Measurements from ENCODE around the gene HDAC4. TPM values are rescaled to one million over a fixed set of nuclear protein-coding genes. Genes with fewer than 3 reads are reported as not detected.

The HDAC4 gene
- total RNA-seq, 1 experiment from 2014 or later: 44.4 TPM

DNA sequence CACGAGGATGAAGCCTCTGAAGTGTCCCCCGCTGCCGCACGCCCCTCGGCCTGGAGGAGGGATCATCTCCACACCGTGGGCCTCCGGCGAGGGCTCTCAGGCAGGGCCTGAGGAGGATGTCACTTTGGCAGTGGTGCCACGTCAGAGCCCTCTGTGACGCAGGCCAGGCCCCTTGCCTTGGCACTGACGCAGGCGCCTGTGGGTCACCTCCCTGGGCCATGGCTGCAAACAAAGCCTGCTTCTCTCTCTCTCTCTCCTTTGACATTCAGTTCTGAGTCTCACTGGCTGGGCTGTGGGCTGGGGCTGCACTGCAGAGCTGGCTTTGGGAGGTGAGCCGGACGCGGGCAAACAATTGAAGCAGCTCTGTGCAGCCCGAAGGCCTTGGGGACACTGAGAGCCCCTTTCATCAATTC, 279.2 kb downstream of the HDAC4 start (continued):
- TF ChIP-seq, protein P1, sequence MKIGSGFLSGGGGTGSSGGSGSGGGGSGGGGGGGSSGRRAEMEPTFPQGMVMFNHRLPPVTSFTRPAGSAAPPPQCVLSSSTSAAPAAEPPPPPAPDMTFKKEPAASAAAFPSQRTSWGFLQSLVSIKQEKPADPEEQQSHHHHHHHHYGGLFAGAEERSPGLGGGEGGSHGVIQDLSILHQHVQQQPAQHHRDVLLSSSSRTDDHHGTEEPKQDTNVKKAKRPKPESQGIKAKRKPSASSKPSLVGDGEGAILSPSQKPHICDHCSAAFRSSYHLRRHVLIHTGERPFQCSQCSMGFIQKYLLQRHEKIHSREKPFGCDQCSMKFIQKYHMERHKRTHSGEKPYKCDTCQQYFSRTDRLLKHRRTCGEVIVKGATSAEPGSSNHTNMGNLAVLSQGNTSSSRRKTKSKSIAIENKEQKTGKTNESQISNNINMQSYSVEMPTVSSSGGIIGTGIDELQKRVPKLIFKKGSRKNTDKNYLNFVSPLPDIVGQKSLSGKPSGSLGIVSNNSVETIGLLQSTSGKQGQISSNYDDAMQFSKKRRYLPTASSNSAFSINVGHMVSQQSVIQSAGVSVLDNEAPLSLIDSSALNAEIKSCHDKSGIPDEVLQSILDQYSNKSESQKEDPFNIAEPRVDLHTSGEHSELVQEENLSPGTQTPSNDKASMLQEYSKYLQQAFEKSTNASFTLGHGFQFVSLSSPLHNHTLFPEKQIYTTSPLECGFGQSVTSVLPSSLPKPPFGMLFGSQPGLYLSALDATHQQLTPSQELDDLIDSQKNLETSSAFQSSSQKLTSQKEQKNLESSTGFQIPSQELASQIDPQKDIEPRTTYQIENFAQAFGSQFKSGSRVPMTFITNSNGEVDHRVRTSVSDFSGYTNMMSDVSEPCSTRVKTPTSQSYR (CRISPR knock-in tag; IDR thresholded peaks at IDR 0.05): no peak
- TF ChIP-seq TEAD4 (CRISPR knock-in tag; IDR thresholded peaks at IDR 0.05) (no peak), GABPB1 (CRISPR knock-in tag; IDR thresholded peaks at IDR 0.05) (no peak), CREB1 (CRISPR knock-in tag; IDR thresholded peaks at IDR 0.05) (no peak), NFYB (CRISPR knock-in tag; conservative IDR thresholded peaks at IDR 0.05; ENCODE audit: low read depth) (no peak), KAT7 (CRISPR knock-in tag; IDR thresholded peaks at IDR 0.05; ENCODE audit: borderline replicate concordance) (no peak)
- TF ChIP-seq, protein P2, sequence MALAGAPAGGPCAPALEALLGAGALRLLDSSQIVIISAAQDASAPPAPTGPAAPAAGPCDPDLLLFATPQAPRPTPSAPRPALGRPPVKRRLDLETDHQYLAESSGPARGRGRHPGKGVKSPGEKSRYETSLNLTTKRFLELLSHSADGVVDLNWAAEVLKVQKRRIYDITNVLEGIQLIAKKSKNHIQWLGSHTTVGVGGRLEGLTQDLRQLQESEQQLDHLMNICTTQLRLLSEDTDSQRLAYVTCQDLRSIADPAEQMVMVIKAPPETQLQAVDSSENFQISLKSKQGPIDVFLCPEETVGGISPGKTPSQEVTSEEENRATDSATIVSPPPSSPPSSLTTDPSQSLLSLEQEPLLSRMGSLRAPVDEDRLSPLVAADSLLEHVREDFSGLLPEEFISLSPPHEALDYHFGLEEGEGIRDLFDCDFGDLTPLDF (CRISPR knock-in tag; IDR thresholded peaks at IDR 0.05): no peak
- TF ChIP-seq, protein P3, sequence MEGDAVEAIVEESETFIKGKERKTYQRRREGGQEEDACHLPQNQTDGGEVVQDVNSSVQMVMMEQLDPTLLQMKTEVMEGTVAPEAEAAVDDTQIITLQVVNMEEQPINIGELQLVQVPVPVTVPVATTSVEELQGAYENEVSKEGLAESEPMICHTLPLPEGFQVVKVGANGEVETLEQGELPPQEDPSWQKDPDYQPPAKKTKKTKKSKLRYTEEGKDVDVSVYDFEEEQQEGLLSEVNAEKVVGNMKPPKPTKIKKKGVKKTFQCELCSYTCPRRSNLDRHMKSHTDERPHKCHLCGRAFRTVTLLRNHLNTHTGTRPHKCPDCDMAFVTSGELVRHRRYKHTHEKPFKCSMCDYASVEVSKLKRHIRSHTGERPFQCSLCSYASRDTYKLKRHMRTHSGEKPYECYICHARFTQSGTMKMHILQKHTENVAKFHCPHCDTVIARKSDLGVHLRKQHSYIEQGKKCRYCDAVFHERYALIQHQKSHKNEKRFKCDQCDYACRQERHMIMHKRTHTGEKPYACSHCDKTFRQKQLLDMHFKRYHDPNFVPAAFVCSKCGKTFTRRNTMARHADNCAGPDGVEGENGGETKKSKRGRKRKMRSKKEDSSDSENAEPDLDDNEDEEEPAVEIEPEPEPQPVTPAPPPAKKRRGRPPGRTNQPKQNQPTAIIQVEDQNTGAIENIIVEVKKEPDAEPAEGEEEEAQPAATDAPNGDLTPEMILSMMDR (IDR thresholded peaks at IDR 0.05): no peak
- TF ChIP-seq, protein P4, sequence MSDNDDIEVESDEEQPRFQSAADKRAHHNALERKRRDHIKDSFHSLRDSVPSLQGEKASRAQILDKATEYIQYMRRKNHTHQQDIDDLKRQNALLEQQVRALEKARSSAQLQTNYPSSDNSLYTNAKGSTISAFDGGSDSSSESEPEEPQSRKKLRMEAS (CRISPR knock-in tag; IDR thresholded peaks at IDR 0.05): no peak
- TF ChIP-seq, protein P5, sequence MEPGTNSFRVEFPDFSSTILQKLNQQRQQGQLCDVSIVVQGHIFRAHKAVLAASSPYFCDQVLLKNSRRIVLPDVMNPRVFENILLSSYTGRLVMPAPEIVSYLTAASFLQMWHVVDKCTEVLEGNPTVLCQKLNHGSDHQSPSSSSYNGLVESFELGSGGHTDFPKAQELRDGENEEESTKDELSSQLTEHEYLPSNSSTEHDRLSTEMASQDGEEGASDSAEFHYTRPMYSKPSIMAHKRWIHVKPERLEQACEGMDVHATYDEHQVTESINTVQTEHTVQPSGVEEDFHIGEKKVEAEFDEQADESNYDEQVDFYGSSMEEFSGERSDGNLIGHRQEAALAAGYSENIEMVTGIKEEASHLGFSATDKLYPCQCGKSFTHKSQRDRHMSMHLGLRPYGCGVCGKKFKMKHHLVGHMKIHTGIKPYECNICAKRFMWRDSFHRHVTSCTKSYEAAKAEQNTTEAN (CRISPR knock-in tag; IDR thresholded peaks at IDR 0.05): no peak
- TF ChIP-seq, protein P6, sequence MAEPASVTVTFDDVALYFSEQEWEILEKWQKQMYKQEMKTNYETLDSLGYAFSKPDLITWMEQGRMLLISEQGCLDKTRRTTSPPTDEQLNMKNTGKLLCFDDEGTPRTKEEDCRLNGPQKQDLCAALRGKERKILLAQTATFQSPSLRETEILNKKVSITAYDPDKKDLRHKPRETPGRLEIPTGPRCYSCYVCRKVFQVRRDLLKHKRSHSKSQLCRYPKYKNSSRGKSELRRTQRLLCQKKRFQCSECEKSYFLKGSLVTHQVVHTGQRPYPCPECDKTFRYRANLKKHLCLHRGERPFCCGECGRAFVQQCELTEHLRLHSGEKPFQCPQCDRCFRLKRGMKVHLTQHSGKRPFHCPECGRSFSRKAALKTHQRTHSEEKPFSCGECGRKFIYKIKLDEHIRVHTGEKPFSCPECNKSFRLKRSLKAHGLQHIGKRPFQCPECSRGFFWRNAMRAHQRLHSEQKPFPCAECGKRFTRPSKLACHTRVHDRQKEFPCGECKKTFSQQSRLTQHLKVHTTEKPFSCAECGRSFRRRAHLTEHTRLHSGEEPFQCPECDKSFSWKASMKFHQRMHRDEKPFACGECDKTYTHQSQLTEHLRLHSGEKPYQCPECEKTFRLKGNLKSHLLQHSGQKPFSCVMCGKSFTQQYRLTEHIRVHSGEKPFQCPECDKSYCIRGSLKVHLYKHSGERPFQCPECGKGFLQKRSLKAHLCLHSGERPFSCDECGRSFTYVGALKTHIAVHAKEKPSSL (CRISPR knock-in tag; conservative IDR thresholded peaks at IDR 0.05): no peak

DNA sequence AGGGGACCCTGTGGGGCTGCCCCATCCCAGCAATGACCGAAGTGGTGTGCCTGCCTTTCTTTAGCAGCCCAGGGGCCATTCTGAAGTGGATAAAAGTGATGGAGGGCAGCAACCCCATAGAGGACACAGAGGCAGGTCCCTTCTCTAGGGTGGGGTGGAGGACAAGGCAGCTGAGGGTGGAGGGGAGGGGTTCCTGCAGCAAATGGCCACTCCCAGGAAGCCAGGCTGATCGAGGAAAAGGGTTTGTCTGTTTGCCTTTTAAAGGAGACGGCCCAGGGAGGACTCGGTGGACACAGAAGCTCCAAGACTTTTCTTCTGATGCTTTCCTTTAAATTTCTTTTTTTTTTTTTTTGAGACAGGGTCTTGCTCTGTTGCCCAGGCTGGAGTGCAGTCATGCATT, 280.2 kb downstream of the HDAC4 start:
- ATAC-seq (no peak), DNase-seq (ENCODE audit: low spot score) (no peak)
- POLR2A ChIA-PET: no interaction called here
- no peak overlapping the region for H3K27ac Mint-ChIP-seq
- H3K36me3 Mint-ChIP-seq: peaks cover 16% of the 10 kb centered on the region
- no peaks in the 10 kb centered on the region for H3K27me3 Mint-ChIP-seq (ENCODE audit: low read depth)
- CTCF ChIA-PET: no interaction called here
- no peaks in the 10 kb centered on the region for H3K4me1 Mint-ChIP-seq
- no peak overlapping the region for H3K4me3 Mint-ChIP-seq
- peaks cover 8% of the 10 kb centered on the region for H3K9me3 Mint-ChIP-seq
- TF ChIP-seq MXD4 (CRISPR knock-in tag; IDR thresholded peaks at IDR 0.05; ENCODE audit: borderline replicate concordance) (no peak), NR1H2 (CRISPR knock-in tag; IDR thresholded peaks at IDR 0.05) (no peak), TEAD1 (CRISPR knock-in tag; IDR thresholded peaks at IDR 0.05) (no peak), SOX15 (CRISPR knock-in tag; IDR thresholded peaks at IDR 0.05) (no peak), RORB (CRISPR knock-in tag; IDR thresholded peaks at IDR 0.05) (no peak)
- TF ChIP-seq, protein P1 (CRISPR knock-in tag; IDR thresholded peaks at IDR 0.05): no peak
- TF ChIP-seq, protein P7, sequence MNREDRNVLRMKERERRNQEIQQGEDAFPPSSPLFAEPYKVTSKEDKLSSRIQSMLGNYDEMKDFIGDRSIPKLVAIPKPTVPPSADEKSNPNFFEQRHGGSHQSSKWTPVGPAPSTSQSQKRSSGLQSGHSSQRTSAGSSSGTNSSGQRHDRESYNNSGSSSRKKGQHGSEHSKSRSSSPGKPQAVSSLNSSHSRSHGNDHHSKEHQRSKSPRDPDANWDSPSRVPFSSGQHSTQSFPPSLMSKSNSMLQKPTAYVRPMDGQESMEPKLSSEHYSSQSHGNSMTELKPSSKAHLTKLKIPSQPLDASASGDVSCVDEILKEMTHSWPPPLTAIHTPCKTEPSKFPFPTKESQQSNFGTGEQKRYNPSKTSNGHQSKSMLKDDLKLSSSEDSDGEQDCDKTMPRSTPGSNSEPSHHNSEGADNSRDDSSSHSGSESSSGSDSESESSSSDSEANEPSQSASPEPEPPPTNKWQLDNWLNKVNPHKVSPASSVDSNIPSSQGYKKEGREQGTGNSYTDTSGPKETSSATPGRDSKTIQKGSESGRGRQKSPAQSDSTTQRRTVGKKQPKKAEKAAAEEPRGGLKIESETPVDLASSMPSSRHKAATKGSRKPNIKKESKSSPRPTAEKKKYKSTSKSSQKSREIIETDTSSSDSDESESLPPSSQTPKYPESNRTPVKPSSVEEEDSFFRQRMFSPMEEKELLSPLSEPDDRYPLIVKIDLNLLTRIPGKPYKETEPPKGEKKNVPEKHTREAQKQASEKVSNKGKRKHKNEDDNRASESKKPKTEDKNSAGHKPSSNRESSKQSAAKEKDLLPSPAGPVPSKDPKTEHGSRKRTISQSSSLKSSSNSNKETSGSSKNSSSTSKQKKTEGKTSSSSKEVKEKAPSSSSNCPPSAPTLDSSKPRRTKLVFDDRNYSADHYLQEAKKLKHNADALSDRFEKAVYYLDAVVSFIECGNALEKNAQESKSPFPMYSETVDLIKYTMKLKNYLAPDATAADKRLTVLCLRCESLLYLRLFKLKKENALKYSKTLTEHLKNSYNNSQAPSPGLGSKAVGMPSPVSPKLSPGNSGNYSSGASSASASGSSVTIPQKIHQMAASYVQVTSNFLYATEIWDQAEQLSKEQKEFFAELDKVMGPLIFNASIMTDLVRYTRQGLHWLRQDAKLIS (CRISPR knock-in tag; IDR thresholded peaks at IDR 0.05; ENCODE audit: borderline replicate concordance): no peak
- TF ChIP-seq, protein P8, sequence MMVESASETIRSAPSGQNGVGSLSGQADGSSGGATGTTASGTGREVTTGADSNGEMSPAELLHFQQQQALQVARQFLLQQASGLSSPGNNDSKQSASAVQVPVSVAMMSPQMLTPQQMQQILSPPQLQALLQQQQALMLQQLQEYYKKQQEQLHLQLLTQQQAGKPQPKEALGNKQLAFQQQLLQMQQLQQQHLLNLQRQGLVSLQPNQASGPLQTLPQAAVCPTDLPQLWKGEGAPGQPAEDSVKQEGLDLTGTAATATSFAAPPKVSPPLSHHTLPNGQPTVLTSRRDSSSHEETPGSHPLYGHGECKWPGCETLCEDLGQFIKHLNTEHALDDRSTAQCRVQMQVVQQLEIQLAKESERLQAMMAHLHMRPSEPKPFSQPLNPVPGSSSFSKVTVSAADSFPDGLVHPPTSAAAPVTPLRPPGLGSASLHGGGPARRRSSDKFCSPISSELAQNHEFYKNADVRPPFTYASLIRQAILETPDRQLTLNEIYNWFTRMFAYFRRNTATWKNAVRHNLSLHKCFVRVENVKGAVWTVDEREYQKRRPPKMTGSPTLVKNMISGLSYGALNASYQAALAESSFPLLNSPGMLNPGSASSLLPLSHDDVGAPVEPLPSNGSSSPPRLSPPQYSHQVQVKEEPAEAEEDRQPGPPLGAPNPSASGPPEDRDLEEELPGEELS (CRISPR knock-in tag; IDR thresholded peaks at IDR 0.05): no peak

Measured in WTC11 (cell line).